ENCODE measurements around the gene NBPF3.

The NBPF3 gene

DNA sequence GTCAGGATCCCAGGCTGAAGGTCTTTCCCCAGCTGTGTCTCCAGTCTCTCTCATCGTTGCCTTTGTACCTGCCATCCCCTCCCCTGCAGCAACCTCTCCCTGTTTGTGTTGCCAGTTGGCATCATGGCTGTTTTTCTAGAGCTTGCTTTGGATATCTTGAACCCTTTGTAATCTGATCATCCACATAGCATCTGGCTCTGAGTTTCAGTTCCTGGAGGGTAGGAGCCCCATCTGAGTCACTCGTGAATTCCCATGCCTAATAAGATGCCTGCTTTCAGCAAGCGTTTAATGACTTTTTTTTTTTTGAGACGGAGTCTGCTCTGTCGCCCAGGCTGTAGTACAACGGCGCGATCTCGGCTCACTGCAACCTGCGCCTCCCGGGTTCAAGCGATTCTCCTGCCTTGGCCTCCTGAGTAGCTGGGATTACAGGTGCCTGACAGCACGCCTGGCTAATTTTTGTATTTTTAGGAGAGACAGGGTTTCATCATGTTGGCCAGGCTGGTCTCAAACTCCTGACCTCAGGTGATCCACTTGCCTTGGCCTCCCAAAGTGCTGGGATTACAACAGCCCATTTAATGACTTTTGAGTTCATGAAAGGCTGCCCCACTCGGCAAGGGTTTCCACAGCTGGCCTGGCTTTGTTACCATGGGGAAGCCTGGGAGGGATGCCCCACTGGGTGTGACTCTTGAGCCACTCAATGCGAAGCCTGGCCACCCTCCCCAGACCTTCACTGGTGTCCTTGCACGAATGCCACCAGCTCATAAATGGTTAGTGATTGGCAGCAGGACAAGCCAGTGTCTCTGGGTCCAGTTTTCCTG, 81.2 kb downstream of the NBPF3 start:
- no peak for DNase-seq

DNA sequence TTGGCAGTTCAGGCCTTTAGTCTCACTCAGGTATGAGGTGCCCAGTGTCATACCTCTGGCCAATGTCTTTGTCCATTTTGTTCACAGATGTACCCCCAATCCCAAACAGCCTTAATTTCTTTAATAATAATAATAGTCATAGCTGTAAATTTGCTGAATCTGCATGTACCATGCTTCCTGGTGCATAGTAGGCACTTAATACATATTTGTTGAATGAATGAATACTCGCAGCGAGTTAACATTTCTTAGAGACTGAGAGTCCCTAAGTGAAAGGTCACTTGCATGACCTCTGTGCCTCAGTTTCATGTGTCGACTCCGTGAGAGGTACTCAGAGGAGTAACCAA, 81.8 kb downstream of the NBPF3 start:
- no peak for DNase-seq

DNA sequence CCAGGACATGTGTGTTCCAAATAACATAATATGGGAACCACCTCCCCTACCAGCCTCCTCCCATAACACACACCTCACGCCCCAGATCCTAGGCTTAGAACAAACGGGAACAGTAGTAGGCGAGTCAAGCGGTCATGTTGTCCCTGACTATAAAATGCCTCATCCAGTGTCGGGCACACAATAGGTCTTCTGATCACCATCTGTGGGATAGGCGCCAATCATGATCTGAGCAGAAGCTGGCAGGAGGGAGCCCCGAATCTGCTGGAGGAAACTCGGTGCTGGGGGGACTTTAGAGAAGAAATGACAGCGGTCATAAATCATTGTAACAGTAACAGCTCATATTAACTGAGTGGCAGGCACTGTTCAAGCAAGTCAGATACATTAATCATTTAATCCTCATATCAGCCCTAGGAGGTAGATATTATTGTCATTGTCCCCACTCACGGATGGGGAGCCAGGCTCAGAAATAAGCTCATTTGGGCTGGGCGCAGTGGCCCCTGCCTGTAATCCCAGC, 82.6 kb downstream of the NBPF3 start:
- no peak for DNase-seq

DNA sequence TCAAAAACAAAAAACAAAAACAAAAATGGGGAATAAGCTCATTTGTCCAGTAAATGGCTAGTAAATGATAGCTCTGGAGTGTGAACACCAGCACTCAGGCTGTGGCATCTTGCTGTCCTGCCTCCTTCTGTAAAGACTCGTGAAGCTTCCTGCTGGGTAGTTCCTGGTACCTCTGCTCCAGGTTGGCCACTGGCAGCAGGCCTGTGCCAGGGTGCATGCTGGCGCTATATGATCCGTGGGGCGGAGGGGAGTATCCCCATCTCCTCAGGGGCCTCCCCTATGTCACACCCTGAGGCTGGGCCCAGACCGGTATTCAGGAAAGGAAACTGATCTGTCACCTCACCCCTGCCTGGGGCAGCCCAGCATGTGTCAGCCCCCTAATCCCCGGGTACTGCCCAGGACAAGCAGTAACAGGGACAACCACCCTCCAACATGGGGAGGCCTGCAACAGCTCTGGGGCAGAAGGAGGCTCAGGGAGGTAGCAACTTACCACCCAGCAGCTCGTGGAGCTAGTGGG, 83.4 kb downstream of the NBPF3 start:
- no peak for DNase-seq

DNA sequence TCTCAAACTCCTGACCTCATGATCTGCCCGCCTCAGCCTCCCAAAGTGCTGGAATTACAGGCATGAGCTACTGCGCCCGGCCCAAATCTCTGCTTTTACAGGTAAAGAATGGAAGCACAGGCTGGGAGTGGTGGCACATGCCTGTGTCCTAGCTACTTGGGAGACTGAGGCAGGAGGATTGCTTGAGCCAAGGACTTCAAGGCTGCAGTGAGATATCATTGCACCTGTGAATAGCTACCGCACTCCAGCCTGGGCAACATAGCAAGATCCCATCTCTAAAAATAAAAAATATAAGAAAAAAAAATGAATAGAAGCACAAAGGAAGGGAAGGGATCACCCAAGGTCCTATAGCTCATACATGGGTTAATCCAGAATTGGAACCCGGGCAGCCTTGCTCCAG, 84.3 kb downstream of the NBPF3 start:
- no peak for DNase-seq

DNA sequence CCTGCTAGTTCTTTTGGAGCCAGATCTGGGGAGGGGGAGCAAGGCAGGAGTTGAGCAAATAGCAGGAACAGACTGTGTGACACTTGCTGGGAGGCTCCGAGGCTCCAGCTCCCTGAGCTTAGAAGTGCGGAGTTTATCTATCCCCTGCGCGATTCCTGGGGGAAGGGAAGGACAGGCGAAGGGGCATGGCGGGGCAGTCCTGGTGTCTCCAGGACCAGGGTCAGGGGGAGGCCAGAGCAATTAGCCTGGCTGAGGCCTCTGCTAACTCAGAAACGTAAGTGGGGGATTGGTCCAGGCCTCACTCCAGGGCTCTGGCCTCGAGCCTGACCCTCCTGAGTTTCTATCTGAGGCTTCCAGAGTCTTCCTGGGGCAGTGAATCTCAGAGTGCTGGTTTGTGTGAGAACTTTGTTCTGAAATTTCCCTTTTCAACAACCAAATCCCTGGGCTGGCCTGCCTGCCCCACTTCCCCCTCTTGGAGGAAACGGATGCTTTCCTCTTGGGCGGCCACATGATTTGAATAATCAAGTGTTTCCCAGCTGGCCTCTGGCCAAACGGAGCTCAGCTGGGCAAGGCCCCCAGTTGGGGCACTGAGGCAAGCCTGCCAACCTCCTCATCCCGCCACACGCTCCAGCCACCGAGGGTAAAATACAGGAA, 84.9 kb downstream of the NBPF3 start:
- DNase-seq, result no peak

DNA sequence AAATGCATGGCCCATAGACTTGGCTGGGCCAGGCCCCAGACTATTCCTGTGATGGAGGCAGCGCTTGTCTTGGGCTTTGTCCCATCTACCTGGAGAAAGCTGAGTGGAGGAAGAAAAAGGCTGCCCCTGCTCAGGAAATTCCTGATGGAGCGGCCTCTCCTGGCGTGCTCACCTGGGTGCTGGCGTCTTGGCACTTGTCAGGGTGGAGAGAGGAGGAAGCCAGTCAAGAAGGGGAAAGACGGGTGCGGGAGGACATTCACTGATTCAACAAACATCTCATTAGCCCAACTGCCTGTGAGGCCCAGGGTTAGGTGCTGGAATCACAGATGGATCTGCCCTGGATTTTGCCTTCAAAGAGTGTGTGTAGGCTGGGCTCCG, 85.4 kb downstream of the NBPF3 start:
- no peak for DNase-seq

DNA sequence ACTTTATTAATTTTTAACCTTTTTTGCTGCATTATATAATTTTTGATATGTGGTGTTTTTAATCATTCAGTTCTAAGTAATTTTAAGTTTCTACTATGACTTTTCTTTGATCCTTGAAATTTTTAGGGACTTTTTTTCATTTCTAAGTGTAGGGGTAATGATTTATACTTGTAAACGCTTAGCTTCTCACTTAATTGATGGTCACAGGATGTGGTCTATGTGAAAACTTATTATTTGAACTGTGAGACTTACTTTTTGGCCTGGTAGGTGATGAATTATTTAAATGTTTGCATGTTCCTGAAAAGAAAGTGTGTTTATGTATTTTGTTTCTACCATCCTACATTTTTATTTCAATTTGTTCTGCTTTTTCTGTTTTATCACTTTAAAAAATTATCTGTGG, 86.5 kb downstream of the NBPF3 start:
- no peak for DNase-seq

DNA sequence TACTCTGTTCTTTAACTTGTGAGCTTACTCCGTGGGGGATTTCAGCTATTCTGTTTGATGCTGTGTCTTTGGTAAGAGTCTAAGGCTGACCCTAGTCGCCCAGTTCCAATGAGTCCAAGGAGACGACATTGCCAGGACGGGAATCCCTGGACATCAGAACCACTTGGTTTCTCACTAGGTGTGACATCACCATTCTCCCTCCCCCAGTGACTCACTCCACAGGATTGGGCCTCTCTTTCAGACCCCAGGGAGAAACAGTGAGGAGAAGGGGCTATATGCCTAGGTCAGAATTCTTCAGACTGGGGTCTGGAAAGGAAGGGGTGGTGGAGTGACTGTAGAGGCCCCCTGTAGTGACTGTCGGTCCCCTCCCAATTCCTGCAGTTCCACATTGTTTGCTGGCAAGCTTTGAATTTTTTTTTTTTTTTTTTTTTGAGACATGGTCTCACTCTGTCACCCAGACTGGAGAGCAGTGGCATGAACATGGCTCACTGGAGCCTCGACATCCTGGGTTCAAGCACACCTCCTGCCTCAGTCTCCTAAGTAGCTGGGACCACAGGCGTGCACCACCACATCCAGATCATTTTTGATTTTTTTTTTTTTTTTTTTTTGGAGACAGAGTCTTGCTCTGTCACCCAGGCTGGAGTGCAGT, 90.6 kb downstream of the NBPF3 start:
- DNase-seq, result no peak

DNA sequence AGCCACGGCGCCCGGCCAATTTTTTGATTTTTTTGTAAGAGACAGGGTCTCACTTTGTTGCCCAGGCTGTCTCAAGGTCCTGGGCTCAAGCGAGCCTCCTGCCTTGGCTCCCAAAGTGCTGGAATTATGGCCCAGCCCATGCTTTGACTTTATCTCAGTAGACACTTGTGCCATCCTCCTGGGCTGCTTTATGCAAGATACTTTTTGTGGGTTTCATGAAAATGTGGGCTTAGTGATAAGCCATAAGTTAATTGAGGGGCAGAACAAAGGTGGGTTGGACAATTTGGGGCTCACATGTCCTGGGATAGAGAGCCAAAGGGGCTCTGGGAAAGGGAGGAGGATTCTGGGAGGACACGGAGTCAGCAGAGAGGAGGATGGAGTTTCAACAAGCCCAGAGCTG, 91.3 kb downstream of the NBPF3 start:
- no peak for DNase-seq

DNA sequence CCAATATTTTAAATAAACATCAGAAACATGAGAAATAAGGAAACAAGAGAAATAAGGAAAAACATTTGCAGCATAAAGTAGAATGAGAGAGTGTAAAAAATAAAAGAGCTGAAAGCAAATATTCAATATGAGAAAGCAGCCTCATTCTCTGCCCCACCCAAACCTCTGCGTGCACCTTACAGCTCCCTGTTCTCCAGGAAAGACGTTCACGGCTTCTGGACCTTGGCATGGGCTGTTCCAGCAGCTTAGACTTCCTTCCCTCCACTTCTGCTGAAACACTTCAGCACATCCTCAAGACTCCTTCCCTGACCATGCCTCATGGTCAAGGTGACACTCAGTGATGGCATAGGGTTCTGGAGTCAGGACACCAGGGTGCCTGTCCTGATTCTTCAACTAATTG, 92.6 kb downstream of the NBPF3 start:
- DNase-seq, result no peak

DNA sequence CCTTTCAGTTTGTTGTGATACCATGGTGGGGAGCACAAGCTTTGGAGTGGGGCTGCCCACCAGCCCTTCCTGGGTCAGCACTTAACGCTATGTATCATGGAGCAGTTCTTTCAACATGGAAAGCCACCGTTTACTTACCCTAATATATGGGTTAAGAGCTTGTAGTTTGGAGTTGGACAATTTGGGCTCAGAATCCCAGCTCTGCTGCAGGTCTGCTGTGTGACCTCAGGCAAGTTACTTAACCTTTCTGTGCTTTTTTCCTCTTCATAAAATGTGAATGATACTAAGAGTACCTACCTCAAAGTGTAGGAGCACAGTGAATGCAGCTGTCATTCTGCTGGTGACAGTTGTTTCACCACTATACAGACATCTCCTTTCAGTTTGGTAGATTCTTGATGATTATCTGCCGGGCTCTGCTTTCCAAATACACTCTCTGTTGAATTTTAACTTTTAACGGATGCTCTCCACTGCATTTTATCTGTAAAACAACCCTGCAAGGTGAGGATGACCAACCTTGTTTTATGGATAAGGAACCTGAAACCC, 93.1 kb downstream of the NBPF3 start:
- no peak for DNase-seq

DNA sequence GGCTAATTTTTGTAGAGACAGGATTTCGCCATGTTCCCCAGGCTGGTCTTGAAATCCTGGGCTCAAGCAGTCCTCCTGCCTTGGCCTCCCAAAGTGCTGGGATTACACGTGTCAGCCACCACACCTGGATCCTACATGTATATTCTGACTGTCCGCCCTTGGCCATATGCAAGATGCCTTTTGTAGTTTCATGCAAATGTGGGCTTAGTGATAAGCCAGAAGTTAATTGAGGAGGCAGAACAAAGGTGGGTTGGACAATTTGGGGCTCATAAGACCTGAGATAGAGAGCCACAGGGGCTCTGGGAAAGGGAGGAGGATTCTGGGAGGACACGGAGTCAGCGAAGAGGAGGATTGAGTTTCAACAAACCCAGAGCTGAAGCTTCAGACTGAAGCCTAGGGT, 94.2 kb downstream of the NBPF3 start:
- DNase-seq, result no peak

Data from left hindlimb (tissue), 1 donor.